Vagina (tissue), 2 donors: ENCODE data around the gene SPRR1A. TPM values are rescaled to one million over a fixed set of nuclear protein-coding genes. Genes with fewer than 3 reads are reported as not detected.

Experiments
- DNase-seq, 2 donors: peaks; one replicate each; pipeline ENCODE4 v3.0.0-alpha.2; 2017; ENCODE audit errors: extremely low spot score in 2 of 2
- H3K27ac ChIP-seq: fragments of 200-600 bp; sonication (generic); one replicate; pipeline ENCODE4 v1.5.1; 2019
- H3K27me3 ChIP-seq: fragments of 200-600 bp; sonication (generic); one replicate; pipeline ENCODE4 v1.5.1; 2019
- H3K36me3 ChIP-seq, 2 donors: fragments of 200-600 bp; sonication (generic); one replicate each; pipeline ENCODE4 v1.5.1; 2017 to 2019
- H3K4me1 ChIP-seq: fragments of 200-600 bp; sonication (generic); one replicate; pipeline ENCODE4 v1.5.1; 2019
- H3K4me3 ChIP-seq, 2 donors: fragments of 200-600 bp; sonication (generic); 1 replicate in 1 of 2; 2 replicates in 1 of 2; pipeline ENCODE4 v1.5.1; 2016 to 2019
- H3K9me3 ChIP-seq: fragments of 200-600 bp; sonication (generic); one replicate; pipeline ENCODE4 v1.5.1; 2019
- POLR2A ChIP-seq, 2 donors: fragments of 450-650 bp; IDR thresholded peaks; one replicate each; pipeline ENCODE4 v1.6.1; 2017; ENCODE audit warnings: antibody characterized with exemption in 2 of 2, mild to moderate bottlenecking in 2 of 2, moderate library complexity in 2 of 2
- POLR2AphosphoS5 ChIP-seq, 2 donors: sonication (generic); formaldehyde crosslinking; IDR thresholded peaks; one replicate each; pipeline ENCODE4 v1.9.0; 2017; ENCODE audit warnings: antibody characterized with exemption in 2 of 2, mild to moderate bottlenecking in 2 of 2, low read depth in 1 of 2; ENCODE audit not compliant: insufficient read depth in 1 of 2
- intact Hi-C: fragments of 100-400 bp; cut with DNase I; formaldehyde crosslinking; loops from one replicate; pipeline ENCODE4 v1.15.1; 2023
- total RNA-seq: library from RNA; depleted of rRNA; stranded (reverse); fragments of >200 nt; gene quantifications from one replicate; pipeline ENCODE4 v1.2.3, GENCODE V29; 2016
- TF ChIP-seq, protein P1 (sequence below), 3 experiments: fragments of 450-650 bp in 2 of 3; fragments of 200-600 bp in 1 of 3; sonication (generic) in 1 of 3; IDR thresholded peaks; one replicate each; pipeline ENCODE4 v1.5.1; 2017 to 2019; ENCODE audit warnings: antibody characterized with exemption in 3 of 3, mild to moderate bottlenecking in 2 of 3, moderate library complexity in 2 of 3

SPRR1A gene
- total RNA-seq, 1 donor from 2014 or later, result 109 TPM

- Histone ChIP-seq H3K9me3 (no peaks in the 10 kb centered on the region), H3K27ac (no peak overlapping the region), H3K4me1 (no peaks in the 10 kb centered on the region), H3K36me3 (no peaks in the 10 kb centered on the region), H3K4me3 (no peak overlapping the region), H3K27me3 (no peaks in the 10 kb centered on the region)
- DNase-seq, result peak in 1 of 2 donors; percentile 67
- intact Hi-C loops, result no loop called here
- TF ChIP-seq POLR2AphosphoS5 (IDR thresholded peaks at IDR 0.05; ENCODE audit: insufficient read depth in 1 of 2, low read depth in 1 of 2), result no peak
- no peak for TF ChIP-seq POLR2A (IDR thresholded peaks at IDR 0.05)
- TF ChIP-seq, protein P1, sequence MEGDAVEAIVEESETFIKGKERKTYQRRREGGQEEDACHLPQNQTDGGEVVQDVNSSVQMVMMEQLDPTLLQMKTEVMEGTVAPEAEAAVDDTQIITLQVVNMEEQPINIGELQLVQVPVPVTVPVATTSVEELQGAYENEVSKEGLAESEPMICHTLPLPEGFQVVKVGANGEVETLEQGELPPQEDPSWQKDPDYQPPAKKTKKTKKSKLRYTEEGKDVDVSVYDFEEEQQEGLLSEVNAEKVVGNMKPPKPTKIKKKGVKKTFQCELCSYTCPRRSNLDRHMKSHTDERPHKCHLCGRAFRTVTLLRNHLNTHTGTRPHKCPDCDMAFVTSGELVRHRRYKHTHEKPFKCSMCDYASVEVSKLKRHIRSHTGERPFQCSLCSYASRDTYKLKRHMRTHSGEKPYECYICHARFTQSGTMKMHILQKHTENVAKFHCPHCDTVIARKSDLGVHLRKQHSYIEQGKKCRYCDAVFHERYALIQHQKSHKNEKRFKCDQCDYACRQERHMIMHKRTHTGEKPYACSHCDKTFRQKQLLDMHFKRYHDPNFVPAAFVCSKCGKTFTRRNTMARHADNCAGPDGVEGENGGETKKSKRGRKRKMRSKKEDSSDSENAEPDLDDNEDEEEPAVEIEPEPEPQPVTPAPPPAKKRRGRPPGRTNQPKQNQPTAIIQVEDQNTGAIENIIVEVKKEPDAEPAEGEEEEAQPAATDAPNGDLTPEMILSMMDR (IDR thresholded peaks at IDR 0.05), result no peak
Observed at GRCh38 chr1:152969036-152969435, 14.8 kb upstream of the SPRR1A start.

DNA sequence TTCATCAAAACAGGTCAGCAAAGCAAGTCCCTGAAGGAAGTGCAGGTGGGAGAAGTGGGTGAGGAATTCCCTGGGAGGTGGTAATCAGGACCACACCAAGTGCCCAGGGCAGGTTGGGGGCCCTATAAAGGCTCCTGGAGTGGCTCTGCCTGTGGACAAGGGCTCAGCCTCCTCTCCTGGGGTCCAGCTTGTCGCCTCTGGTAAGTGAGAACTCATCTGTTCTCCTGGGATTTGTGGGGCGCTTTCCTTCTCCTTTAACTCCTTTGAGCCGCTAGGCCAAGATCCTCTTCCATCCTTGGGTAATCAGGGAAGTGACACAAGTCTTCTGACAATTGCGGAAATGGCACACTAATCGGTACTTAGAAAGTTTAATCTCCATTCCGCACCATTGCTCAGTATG is 13.4 kb upstream of the SPRR1A start, which contains the start of gene SPRR4:
SPRR4 (plus strand) TSS at position 154 of the 400 bp plus-strand sequence. CDS start 1,243 bp downstream, outside the sequence.
- DNase-seq, result peak in 1 of 2 donors; percentile 67
- Histone ChIP-seq H3K27me3 (no peaks in the 10 kb centered on the region), H3K27ac (no peak within 1 kb of the TSS), H3K36me3 (no peaks in the 10 kb centered on the region), H3K4me3 (no peak within 1 kb of the TSS), H3K9me3 (no peaks in the 10 kb centered on the region), H3K4me1 (no peaks in the 10 kb centered on the region)
- TF ChIP-seq POLR2A (IDR thresholded peaks at IDR 0.05) (no peak), POLR2AphosphoS5 (IDR thresholded peaks at IDR 0.05; ENCODE audit: insufficient read depth in 1 of 2, low read depth in 1 of 2) (no peak)
- TF ChIP-seq, protein P1 (IDR thresholded peaks at IDR 0.05), result no peak
- intact Hi-C loops, result no loop called here

DNA sequence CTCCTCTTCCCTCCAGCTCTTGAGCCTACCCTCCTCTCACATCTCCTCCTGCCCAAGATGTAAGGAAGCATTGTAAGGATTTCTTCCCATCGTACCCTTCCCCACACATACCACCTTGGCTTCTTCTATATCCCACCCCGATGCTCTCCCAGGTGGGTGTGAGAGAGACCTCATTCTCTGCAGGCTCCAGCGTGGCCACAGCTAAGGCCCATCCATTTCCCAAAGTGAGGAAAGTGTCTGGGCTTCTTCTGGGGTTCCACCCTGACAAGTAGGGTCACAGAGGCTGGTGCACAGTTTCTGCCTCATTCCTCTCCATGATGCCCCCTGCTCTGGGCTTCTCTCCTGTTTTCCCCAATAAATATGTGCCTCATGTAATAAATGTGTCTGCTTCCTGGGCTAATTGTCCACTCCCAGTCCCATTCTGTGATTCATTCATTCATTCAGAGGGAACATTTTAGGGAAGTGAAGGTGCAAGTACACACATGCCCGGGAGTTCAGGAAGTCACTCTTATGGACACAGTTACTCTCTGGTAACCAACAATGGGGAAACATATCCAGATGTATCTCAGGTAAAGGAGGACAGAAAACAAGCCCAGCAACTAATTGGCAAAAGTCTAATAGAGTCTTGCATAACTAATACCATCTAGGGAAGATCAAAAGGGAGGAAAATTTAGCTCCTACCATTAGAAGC is 11.5 kb upstream of the SPRR1A start:
- Histone ChIP-seq H3K9me3 (no peaks in the 10 kb centered on the region), H3K36me3 (no peaks in the 10 kb centered on the region), H3K4me1 (no peaks in the 10 kb centered on the region), H3K27me3 (no peaks in the 10 kb centered on the region), H3K27ac (no peak overlapping the region), H3K4me3 (no peak overlapping the region)
- intact Hi-C loops, result no loop called here
- DNase-seq, result peak in 1 of 2 donors; percentile 67
- TF ChIP-seq POLR2AphosphoS5 (IDR thresholded peaks at IDR 0.05; ENCODE audit: insufficient read depth in 1 of 2, low read depth in 1 of 2) (peak in 1 of 2 donors; percentile 38), POLR2A (IDR thresholded peaks at IDR 0.05) (no peak)

DNA sequence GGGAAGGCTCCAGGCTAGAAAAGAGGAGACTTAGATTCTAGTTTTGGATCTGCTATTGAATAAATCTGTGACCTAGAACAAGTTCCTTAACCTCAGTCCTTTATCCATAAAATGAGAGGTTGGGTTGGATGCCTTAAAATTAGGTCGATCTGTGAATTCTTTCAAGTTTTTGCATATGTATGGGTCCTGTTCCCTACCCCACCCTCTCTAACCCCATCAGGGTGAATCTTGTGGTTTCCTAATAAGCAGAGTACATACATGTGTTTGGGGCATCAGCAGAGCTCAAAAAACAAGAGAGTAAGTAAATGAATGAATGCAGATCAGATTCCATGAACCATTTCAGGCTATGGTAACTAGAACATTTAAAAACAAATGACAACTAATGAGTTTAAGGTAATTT is 7.2 kb upstream of the SPRR1A start:
- no peaks in the 10 kb centered on the region for H3K4me1 ChIP-seq
- no peaks in the 10 kb centered on the region for H3K27me3 ChIP-seq
- DNase-seq, result peak in 1 of 2 donors; percentile 32
- no peak overlapping the region for H3K4me3 ChIP-seq
- intact Hi-C loops, result no loop called here
- H3K27ac ChIP-seq, result no peak overlapping the region
- no peaks in the 10 kb centered on the region for H3K9me3 ChIP-seq
- no peaks in the 10 kb centered on the region for H3K36me3 ChIP-seq
- no peak for TF ChIP-seq POLR2A (IDR thresholded peaks at IDR 0.05)
- TF ChIP-seq, protein P1 (IDR thresholded peaks at IDR 0.05), result no peak
- no peak for TF ChIP-seq POLR2AphosphoS5 (IDR thresholded peaks at IDR 0.05; ENCODE audit: insufficient read depth in 1 of 2, low read depth in 1 of 2)

DNA sequence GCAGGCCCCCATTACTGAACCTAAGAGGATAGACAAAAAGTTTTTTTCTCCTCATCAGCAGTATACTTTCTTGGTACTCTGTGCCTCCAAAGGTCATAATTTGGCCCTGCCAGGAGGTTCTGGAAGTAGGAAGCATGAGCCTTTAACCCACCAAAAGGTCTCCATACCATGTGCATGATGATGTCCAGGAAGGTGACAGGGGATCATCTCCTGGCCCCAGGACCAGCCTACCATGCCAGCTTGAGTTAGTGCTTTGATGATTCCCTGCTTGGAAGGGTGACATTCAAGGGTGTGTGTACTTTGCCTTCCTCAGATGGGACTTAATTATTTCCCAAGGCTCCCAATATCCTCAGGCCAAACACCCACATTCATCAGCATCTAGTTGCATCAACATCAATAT is 6.3 kb upstream of the SPRR1A start:
- TF ChIP-seq POLR2A (IDR thresholded peaks at IDR 0.05) (no peak), POLR2AphosphoS5 (IDR thresholded peaks at IDR 0.05; ENCODE audit: insufficient read depth in 1 of 2, low read depth in 1 of 2) (no peak)
- TF ChIP-seq, protein P1 (IDR thresholded peaks at IDR 0.05), result no peak
- no peak overlapping the region for H3K4me3 ChIP-seq
- intact Hi-C loops, result no loop called here

More for the DNA sequence above, 6.3 kb upstream of the SPRR1A start:
- DNase-seq, result peak in 1 of 2 donors; percentile 49
- no peaks in the 10 kb centered on the region for H3K4me1 ChIP-seq
- H3K36me3 ChIP-seq, result no peaks in the 10 kb centered on the region
- H3K9me3 ChIP-seq, result no peaks in the 10 kb centered on the region
- no peak overlapping the region for H3K27ac ChIP-seq
- H3K27me3 ChIP-seq, result no peaks in the 10 kb centered on the region
